Measurements from ENCODE around the gene CTNND1. TPM values are rescaled to one million over a fixed set of nuclear protein-coding genes. Genes with fewer than 3 reads are reported as not detected.

The CTNND1 gene
- total RNA-seq, 3 donors from 2014 or later = 82.1 to 259 (median 175) TPM

GRCh38 chr11:57812634-57813033 is 51.0 kb downstream of the CTNND1 start:
- Histone ChIP-seq H3K27me3 (no peaks in the 10 kb centered on the region), H3K4me1 (no peaks in the 10 kb centered on the region), H3K36me3 (peaks cover 31% of the 10 kb centered on the region), H3K27ac (no peak overlapping the region), H3K4me3 (no peak overlapping the region), H3K9me3 (no peaks in the 10 kb centered on the region)
- TF ChIP-seq POLR2A (IDR thresholded peaks at IDR 0.05) (no peak), CTCF (IDR thresholded peaks at IDR 0.05) (no peak)
- intact Hi-C loops (cut with DNase I; ENCODE audit: low total_unique reads) = no loop called here
- DNase-seq (ENCODE audit: low spot score in 2 of 2) = no peak

- H3K27ac ChIP-seq = no peak overlapping the region
- no peak for DNase-seq (ENCODE audit: low spot score in 2 of 2)
- intact Hi-C loops (cut with DNase I; ENCODE audit: low total_unique reads) = no loop called here
- H3K36me3 ChIP-seq = peaks cover 27% of the 10 kb centered on the region
- TF ChIP-seq CTCF (IDR thresholded peaks at IDR 0.05) (no peak), POLR2AphosphoS5 (IDR thresholded peaks at IDR 0.05) (no peak), POLR2A (IDR thresholded peaks at IDR 0.05) (no peak)
- H3K4me1 ChIP-seq = no peaks in the 10 kb centered on the region
- no peaks in the 10 kb centered on the region for H3K27me3 ChIP-seq
- H3K4me3 ChIP-seq = no peak overlapping the region
- no peaks in the 10 kb centered on the region for H3K9me3 ChIP-seq
These were observed 53.9 kb downstream of the CTNND1 start for GRCh38 chr11:57815476-57815875.

GRCh38 chr11:57815877-57816276 is 54.3 kb downstream of the CTNND1 start:
- TF ChIP-seq CTCF (IDR thresholded peaks at IDR 0.05) = no peak
- TF ChIP-seq POLR2A (IDR thresholded peaks at IDR 0.05) = no peak
- no peak for TF ChIP-seq POLR2AphosphoS5 (IDR thresholded peaks at IDR 0.05)
- H3K27ac ChIP-seq = no peak overlapping the region
- intact Hi-C loops (cut with DNase I; ENCODE audit: low total_unique reads) = no loop called here

GRCh38 chr11:57818812-57819211 is 57.2 kb downstream of the CTNND1 start:
- Histone ChIP-seq H3K9me3 (no peaks in the 10 kb centered on the region), H3K4me3 (no peak overlapping the region), H3K4me1 (no peaks in the 10 kb centered on the region), H3K27me3 (no peaks in the 10 kb centered on the region), H3K36me3 (peaks cover 16% of the 10 kb centered on the region), H3K27ac (no peak overlapping the region)
- DNase-seq (ENCODE audit: low spot score in 2 of 2) = no peak
- TF ChIP-seq POLR2AphosphoS5 (IDR thresholded peaks at IDR 0.05) (no peak), POLR2A (IDR thresholded peaks at IDR 0.05) (no peak), CTCF (IDR thresholded peaks at IDR 0.05) (no peak)
- intact Hi-C loops (cut with DNase I; ENCODE audit: low total_unique reads) = no loop called here

More at GRCh38 chr11:57815877-57816276, 54.3 kb downstream of the CTNND1 start:
- Histone ChIP-seq H3K9me3 (no peaks in the 10 kb centered on the region), H3K4me1 (no peaks in the 10 kb centered on the region), H3K36me3 (peaks cover 25% of the 10 kb centered on the region), H3K27me3 (no peaks in the 10 kb centered on the region), H3K4me3 (no peak overlapping the region)
- no peak for DNase-seq (ENCODE audit: low spot score in 2 of 2)

- H3K36me3 ChIP-seq = peaks cover 16% of the 10 kb centered on the region
- no peak for DNase-seq (ENCODE audit: low spot score in 2 of 2)
- no peaks in the 10 kb centered on the region for H3K4me1 ChIP-seq
- no peak overlapping the region for H3K4me3 ChIP-seq
- H3K27ac ChIP-seq = no peak overlapping the region
- no peaks in the 10 kb centered on the region for H3K27me3 ChIP-seq
- TF ChIP-seq POLR2A (IDR thresholded peaks at IDR 0.05) (no peak), POLR2AphosphoS5 (IDR thresholded peaks at IDR 0.05) (no peak), CTCF (IDR thresholded peaks at IDR 0.05) (no peak)
- no peaks in the 10 kb centered on the region for H3K9me3 ChIP-seq
- intact Hi-C loops (cut with DNase I; ENCODE audit: low total_unique reads) = no loop called here
These were observed 57.8 kb downstream of the CTNND1 start for GRCh38 chr11:57819252-57819979.
